Activated CD4-positive, alpha-beta T cell treated with anti-CD3 and anti-CD28 coated beads, Interleukin-2, amount 10 ng/mL, durations not matched to agents 7 days and 5 days (primary cell): ENCODE results near the gene PCDH15. TPM values are rescaled to one million over a fixed set of nuclear protein-coding genes. Genes with fewer than 3 reads are reported as not detected.

Experiments
- CTCF ChIA-PET: fragments of 350-600 bp; sonication (Branson Sonifier 250); formaldehyde crosslinking; loops from one replicate; lab custom pipeline; 2021; ENCODE audit warnings: antibody characterized with exemption; lab: Charles Lee
- POLR2A ChIA-PET: fragments of 350-600 bp; sonication (Branson Sonifier 250); formaldehyde crosslinking; loops from one replicate; lab custom pipeline; 2021; ENCODE audit warnings: antibody characterized with exemption; lab: Charles Lee
- DNase-seq: peaks from one replicate; pipeline ENCODE4 v3.0.0-alpha.2; 2020
- H3K27ac Mint-ChIP-seq: one replicate; pipeline ENCODE4 v1.8.0; 2021; ENCODE audit warnings: mild to moderate bottlenecking, moderate library complexity, mixed read lengths
- H3K27me3 Mint-ChIP-seq: one replicate; pipeline ENCODE4 v1.8.0; 2021; ENCODE audit warnings: mixed read lengths
- H3K36me3 Mint-ChIP-seq: one replicate; pipeline ENCODE4 v1.8.0; 2021; ENCODE audit warnings: low read depth, mixed read lengths
- H3K4me1 Mint-ChIP-seq: one replicate; pipeline ENCODE4 v1.8.0; 2021; ENCODE audit warnings: mixed read lengths
- H3K4me3 Mint-ChIP-seq: one replicate; pipeline ENCODE4 v1.8.0; 2021; ENCODE audit warnings: mild to moderate bottlenecking, moderate library complexity, mixed read lengths
- H3K9me3 Mint-ChIP-seq: one replicate; pipeline ENCODE4 v1.8.0; 2021; ENCODE audit warnings: mixed read lengths
- microRNA-seq: library from miRNA; unstranded; fragments of <30 nt; microRNA quantifications from one replicate; pipeline ENCODE4 v1.2.0, GENCODE V29; 2021; ENCODE audit warnings: borderline microRNAs expressed, borderline replicate concordance
- total RNA-seq, 2 experiments: library from RNA; stranded (reverse); gene quantifications; one replicate each; pipeline ENCODE4 v1.2.3, GENCODE V29; 2021

PCDH15 gene
- total RNA-seq, 2 experiments from 2014 or later = not detected

- DNase-seq = no peak
- no peaks in the 10 kb centered on the region for H3K27me3 Mint-ChIP-seq
- H3K4me1 Mint-ChIP-seq = no peaks in the 10 kb centered on the region
- CTCF ChIA-PET = no interaction called here
- H3K36me3 Mint-ChIP-seq = no peaks in the 10 kb centered on the region
- H3K9me3 Mint-ChIP-seq = peaks cover 2% of the 10 kb centered on the region
- no peak overlapping the region for H3K27ac Mint-ChIP-seq
- no peak overlapping the region for H3K4me3 Mint-ChIP-seq
- POLR2A ChIA-PET = no interaction called here
Measured at GRCh38 chr10:53786236-53786900, 1014.7 kb downstream of the PCDH15 start.

GRCh38 chr10:53771701-53772100, 1029.3 kb downstream of the PCDH15 start:
- H3K4me3 Mint-ChIP-seq = no peak overlapping the region
- no peak for DNase-seq
- ChIA-PET CTCF (no interaction called here), POLR2A (no interaction called here)
- H3K4me1 Mint-ChIP-seq = no peaks in the 10 kb centered on the region
- peaks cover 3% of the 10 kb centered on the region for H3K9me3 Mint-ChIP-seq
- no peaks in the 10 kb centered on the region for H3K36me3 Mint-ChIP-seq
- H3K27me3 Mint-ChIP-seq = no peaks in the 10 kb centered on the region
- H3K27ac Mint-ChIP-seq = no peak overlapping the region

- no peaks in the 10 kb centered on the region for H3K4me1 Mint-ChIP-seq
- H3K27ac Mint-ChIP-seq = no peak overlapping the region
- H3K27me3 Mint-ChIP-seq = no peaks in the 10 kb centered on the region
- no peak for DNase-seq
- H3K9me3 Mint-ChIP-seq = peaks cover 3% of the 10 kb centered on the region
- H3K4me3 Mint-ChIP-seq = no peak overlapping the region
- POLR2A ChIA-PET = no interaction called here
- CTCF ChIA-PET = no interaction called here
- no peaks in the 10 kb centered on the region for H3K36me3 Mint-ChIP-seq
Measured at GRCh38 chr10:53770903-53771302, 1030.1 kb downstream of the PCDH15 start.

- no peaks in the 10 kb centered on the region for H3K36me3 Mint-ChIP-seq
- CTCF ChIA-PET = no interaction called here
- POLR2A ChIA-PET = no interaction called here
Measured at GRCh38 chr10:53765311-53765710, 1035.7 kb downstream of the PCDH15 start.

GRCh38 chr10:53754596-53755250, 1046.3 kb downstream of the PCDH15 start:
- H3K4me3 Mint-ChIP-seq = no peak overlapping the region
- H3K36me3 Mint-ChIP-seq = no peaks in the 10 kb centered on the region
- H3K27ac Mint-ChIP-seq = no peak overlapping the region
- ChIA-PET CTCF (no interaction called here), POLR2A (no interaction called here)
- DNase-seq = no peak
- no peaks in the 10 kb centered on the region for H3K4me1 Mint-ChIP-seq
- no peaks in the 10 kb centered on the region for H3K9me3 Mint-ChIP-seq
- H3K27me3 Mint-ChIP-seq = no peaks in the 10 kb centered on the region

More at GRCh38 chr10:53765311-53765710, 1035.7 kb downstream of the PCDH15 start:
- Mint-ChIP-seq H3K4me1 (no peaks in the 10 kb centered on the region), H3K9me3 (peaks cover 6% of the 10 kb centered on the region), H3K27ac (no peak overlapping the region), H3K27me3 (no peaks in the 10 kb centered on the region), H3K4me3 (no peak overlapping the region)
- no peak for DNase-seq

Small RNA genes lying within 50 kb of the gene (microRNA-seq; reads per million reads assigned to microRNA genes)
- not detected for gene MIR548F1
